CD4-positive, alpha-beta T cell treated with Interferon alpha-2 for 1 hour (primary cell): ENCODE measurements around the gene CHSY1.
"Not testable (repeated sequence)": the region's sequence is repeated elsewhere in the genome, so short reads cannot be mapped to it uniquely, and the experiment has no call there.

Experiments
- DNase-seq, 2 donors: peaks; one replicate each; pipeline ENCODE4 v3.0.0-alpha.2; 2020 to 2022

The CHSY1 gene

GRCh38 chr15:101132390-101133180 is 119.3 kb downstream of the CHSY1 start:
- DNase-seq = no peak

GRCh38 chr15:101131489-101132389 is 120.1 kb downstream of the CHSY1 start:
- no peak for DNase-seq

- no peak for DNase-seq
These were observed 121.9 kb downstream of the CHSY1 start for GRCh38 chr15:101129851-101130380.

GRCh38 chr15:101128221-101129015 is 123.4 kb downstream of the CHSY1 start:
- DNase-seq = no peak

- DNase-seq = peak; percentile 78 to 80
These were observed 124.3 kb downstream of the CHSY1 start for GRCh38 chr15:101127506-101128076.

- peak; percentile 31 to 37 for DNase-seq
These were observed 125.0 kb downstream of the CHSY1 start for GRCh38 chr15:101126618-101127505.

GRCh38 chr15:101125881-101126428 is 125.9 kb downstream of the CHSY1 start:
- not testable (repeated sequence) for DNase-seq
